Measurements from ENCODE around the gene ADD3.

ADD3 gene

DNA sequence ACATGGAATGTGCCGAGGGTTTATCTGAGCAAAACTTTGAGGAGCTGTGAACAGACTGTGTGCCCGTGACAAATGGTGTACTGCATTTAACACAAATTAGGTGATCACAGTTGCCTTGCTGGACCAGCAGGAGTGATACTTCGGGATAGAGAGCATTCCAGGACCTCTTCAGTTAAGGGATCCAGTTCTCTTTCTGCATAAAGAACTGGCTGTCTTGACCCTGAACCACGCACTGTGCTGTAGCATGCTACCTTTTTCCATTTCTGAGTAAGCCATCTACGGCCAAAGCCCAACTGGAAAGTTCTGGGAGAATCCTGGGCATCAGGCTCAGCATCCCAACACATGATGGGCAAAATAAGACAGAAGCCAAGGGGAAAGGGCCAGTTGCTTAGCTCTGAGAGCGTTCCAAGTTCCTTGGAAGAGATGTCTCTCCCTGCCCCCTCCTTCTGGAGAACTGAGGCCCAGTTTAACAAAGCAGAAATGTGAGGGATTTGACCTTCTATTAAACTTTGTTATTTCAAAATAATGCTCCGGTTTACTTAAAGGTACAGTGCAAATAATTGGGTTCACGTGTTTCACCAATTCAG, 37.9 kb upstream of the ADD3 start:
- in situ Hi-C loops (cut with HindIII; ENCODE audit: low sequenced_read_pairs): no loop called here
- H3K4me3 ChIP-seq (ENCODE audit: low read depth, low read length): no peak overlapping the region
- no peak for DNase-seq (ENCODE audit: low read depth, low spot score)
- TF ChIP-seq, protein P1, sequence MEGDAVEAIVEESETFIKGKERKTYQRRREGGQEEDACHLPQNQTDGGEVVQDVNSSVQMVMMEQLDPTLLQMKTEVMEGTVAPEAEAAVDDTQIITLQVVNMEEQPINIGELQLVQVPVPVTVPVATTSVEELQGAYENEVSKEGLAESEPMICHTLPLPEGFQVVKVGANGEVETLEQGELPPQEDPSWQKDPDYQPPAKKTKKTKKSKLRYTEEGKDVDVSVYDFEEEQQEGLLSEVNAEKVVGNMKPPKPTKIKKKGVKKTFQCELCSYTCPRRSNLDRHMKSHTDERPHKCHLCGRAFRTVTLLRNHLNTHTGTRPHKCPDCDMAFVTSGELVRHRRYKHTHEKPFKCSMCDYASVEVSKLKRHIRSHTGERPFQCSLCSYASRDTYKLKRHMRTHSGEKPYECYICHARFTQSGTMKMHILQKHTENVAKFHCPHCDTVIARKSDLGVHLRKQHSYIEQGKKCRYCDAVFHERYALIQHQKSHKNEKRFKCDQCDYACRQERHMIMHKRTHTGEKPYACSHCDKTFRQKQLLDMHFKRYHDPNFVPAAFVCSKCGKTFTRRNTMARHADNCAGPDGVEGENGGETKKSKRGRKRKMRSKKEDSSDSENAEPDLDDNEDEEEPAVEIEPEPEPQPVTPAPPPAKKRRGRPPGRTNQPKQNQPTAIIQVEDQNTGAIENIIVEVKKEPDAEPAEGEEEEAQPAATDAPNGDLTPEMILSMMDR (IDR thresholded peaks at IDR 0.05; ENCODE audit: low read depth, low read length): no peak

DNA sequence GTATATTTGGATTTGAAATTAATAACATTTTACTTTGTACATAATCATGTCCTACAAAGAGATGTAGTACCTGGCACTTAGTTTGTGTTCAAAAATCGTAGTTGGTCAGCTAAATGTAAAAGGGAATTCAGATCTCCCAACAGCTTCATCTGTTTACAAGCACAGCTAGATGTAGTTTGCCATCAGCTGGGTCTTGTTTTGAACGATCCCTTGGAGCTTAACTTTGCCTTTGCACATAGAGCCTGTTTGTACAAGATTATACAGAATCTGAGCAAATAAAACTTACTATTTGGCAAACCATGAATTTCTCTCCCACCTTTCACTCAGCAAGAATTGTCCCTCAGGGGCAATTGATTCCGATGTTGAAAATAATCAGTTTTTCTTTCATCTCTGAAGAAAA, 36.1 kb upstream of the ADD3 start:
- no peak overlapping the region for H3K4me3 ChIP-seq (ENCODE audit: low read depth, low read length)
- DNase-seq (ENCODE audit: low read depth, low spot score): no peak
- in situ Hi-C loops (cut with HindIII; ENCODE audit: low sequenced_read_pairs): no loop called here
- TF ChIP-seq, protein P1 (IDR thresholded peaks at IDR 0.05; ENCODE audit: low read depth, low read length): no peak

DNA sequence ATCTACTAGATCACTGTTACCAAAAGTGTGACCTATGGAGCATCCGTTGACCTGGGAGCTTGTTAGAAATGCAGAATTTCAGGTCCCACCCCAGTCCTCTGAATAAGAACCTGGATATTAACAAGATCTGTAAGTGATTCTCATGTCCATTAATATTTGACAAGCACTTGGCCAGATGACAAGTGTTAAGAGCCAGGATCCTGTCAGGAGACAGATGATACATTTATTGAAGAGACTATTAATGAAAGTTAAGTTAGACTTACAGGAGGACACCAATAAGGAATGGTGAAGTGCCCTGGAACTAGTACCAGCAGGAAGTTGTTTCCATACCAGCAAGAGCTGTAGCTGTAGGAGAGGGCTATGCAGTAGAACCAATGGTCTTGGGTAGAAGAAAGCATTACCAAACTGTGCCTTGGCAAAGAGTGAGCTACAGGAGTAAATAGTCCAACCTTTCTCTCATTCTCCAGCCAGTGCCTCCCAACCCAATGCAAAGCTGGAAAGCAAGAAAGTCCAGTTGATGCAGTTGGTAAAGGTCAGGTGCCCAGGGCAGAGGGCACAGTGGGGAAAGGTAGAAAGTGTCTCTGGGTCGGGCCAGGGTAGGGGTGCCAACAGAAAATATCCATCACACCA, 35.3 kb upstream of the ADD3 start:
- DNase-seq (ENCODE audit: low read depth, low spot score): no peak
- no peak overlapping the region for H3K4me3 ChIP-seq (ENCODE audit: low read depth, low read length)
- TF ChIP-seq, protein P1 (IDR thresholded peaks at IDR 0.05; ENCODE audit: low read depth, low read length): no peak
- in situ Hi-C loops (cut with HindIII; ENCODE audit: low sequenced_read_pairs): no loop called here

DNA sequence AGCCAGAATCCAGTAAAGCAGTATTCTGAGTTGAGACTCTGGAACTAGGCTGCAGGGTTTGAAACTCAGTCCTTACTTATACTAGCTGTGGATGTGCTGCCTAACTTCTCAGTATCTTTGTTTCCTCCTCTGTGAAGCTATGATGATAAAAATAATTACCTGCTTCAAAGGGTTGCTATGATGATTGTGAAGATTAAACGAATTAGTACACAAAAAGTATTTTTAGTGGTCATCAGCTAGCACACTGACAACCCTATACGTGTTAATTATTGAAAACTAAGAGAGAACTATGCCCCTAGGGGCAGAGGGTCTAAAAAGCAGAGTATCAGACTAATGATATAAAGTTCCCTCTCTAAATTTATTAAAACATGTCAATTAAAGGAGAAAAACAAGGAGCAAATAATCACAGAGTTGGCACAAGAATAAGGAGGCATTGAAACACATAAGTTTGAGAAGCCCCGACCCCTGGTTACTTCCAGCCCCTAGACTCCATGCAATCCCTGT, 34.4 kb upstream of the ADD3 start:
- H3K4me3 ChIP-seq (ENCODE audit: low read depth, low read length): no peak overlapping the region
- in situ Hi-C loops (cut with HindIII; ENCODE audit: low sequenced_read_pairs): no loop called here
- no peak for DNase-seq (ENCODE audit: low read depth, low spot score)
- TF ChIP-seq, protein P1 (IDR thresholded peaks at IDR 0.05; ENCODE audit: low read depth, low read length): no peak

DNA sequence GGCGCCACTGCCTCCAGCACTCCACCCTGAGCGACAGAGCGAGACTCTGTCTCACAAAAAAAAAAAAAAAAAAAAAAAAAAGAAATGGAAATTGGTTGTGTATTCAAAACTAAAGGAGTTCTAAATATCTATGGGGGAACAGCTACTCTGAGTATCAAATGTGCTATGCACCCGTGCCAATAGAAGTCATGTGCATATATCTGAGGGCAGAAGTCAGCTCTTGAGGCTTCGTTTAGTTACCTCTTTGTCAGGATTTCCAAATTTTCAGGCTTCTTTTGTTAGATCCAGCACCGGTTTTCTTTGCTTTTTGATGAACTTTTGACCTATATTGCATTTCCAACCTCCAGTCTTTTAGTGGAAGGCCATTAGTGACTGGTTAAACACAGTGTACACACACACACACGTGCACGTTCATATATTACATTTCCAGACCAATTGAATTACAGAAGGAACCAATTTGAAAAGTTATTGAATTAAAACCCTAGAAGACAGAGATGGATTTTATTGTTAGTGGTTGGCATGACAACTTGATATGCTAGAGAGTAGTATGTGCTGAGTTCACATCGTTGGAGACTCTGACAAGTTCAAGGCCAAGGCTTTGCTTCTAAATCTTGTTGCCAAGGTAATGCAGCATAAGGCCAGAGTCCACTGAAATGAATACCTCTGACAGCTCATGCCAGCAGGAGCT, 33.1 kb upstream of the ADD3 start:
- DNase-seq (ENCODE audit: low read depth, low spot score): no peak
- no peak overlapping the region for H3K4me3 ChIP-seq (ENCODE audit: low read depth, low read length)
- TF ChIP-seq, protein P1 (IDR thresholded peaks at IDR 0.05; ENCODE audit: low read depth, low read length): no peak
- in situ Hi-C loops (cut with HindIII; ENCODE audit: low sequenced_read_pairs): no loop called here

DNA sequence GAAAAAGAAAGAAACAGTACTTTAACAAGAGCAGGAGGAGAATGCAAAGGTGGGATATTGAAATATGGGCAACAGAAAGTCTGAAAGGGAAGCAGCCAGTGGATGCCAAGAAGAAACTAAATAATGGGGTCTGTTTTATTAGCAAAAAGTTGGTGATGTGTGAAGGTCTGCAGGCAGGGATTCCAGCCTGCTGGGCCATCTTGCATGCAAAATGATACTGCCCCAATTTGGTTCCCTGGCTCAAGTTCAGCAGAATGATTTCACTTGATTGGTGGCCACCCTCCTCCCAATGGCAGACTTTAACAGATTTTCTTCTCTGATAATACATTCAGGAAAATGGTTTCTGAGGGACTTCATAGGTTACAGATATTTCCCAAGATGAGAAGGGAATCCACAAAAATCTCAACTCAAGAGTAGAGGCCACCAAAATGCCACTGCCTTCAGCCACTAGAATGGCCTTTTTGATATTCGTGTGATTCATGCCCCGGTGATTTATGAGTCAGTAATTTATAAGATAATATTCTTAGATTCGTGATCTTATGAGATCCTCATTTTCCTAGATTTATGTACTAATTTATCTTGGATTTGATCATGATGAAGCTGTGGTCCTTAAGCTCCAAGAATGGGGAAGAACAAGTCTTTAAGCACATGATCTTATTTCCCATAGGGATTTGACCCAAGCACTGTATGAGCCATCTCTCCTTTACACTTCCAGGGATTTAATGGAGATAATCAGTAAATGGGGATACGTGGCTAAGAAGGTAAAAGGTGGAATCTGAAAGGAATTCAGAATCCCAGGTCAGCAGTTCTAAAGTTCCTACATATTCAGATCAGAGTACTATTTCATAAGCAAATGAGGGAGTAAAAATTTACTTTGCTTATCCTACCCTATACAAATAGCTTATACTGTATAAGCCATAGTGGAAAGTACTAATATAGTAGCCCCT, 32.3 kb upstream of the ADD3 start:
- DNase-seq (ENCODE audit: low read depth, low spot score): no peak
- no peak overlapping the region for H3K4me3 ChIP-seq (ENCODE audit: low read depth, low read length)
- in situ Hi-C loops (cut with HindIII; ENCODE audit: low sequenced_read_pairs): no loop called here
- TF ChIP-seq, protein P1 (IDR thresholded peaks at IDR 0.05; ENCODE audit: low read depth, low read length): no peak

Measured in astrocyte of the spinal cord (primary cell).